HepG2 (cell line): ENCODE data around the gene RHOD.

ENCODE experiments used
- PHF8 ChIP-seq: sonication (generic); formaldehyde crosslinking; IDR thresholded peaks from 2 replicates; pipeline ENCODE4 v1.5.0; 2020; ENCODE audit warnings: missing genetic modification reagents
- RAD21 ChIP-seq: fragments of 450-650 bp; formaldehyde crosslinking; IDR thresholded peaks from 2 replicates; pipeline ENCODE4 v1.5.0; 2020; ENCODE audit warnings: mild to moderate bottlenecking
- RBFOX2 ChIP-seq: fragments of 200-400 bp; formaldehyde crosslinking; IDR thresholded peaks from 2 replicates; pipeline ENCODE4 v1.6.1; 2017; ENCODE audit warnings: low read depth, mild to moderate bottlenecking, low read length
- ZNF747 ChIP-seq: sonication (generic); formaldehyde crosslinking; IDR thresholded peaks from 2 replicates; pipeline ENCODE4 v1.8.1; 2023; ENCODE audit warnings: missing genetic modification reagents, mild to moderate bottlenecking, borderline replicate concordance
- TF ChIP-seq, protein P1 (sequence below), 2 experiments: sonication (generic) in 1 of 2; formaldehyde crosslinking in 1 of 2; IDR thresholded peaks; 2 replicates each; pipeline versions ENCODE4 v1.4.0 to v1.6.1; 2018 to 2020; ENCODE audit warnings: missing genetic modification reagents in 2 of 2, borderline replicate concordance in 1 of 2, low read depth in 1 of 2, mild to moderate bottlenecking in 1 of 2, missing biosample characterization in 1 of 2

- TF ChIP-seq RAD21 (CRISPR knock-in tag) (no peak), PHF8 (CRISPR knock-in tag) (no peak), ZNF747 (CRISPR knock-in tag) (no peak), RBFOX2 (no peak)
- TF ChIP-seq, protein P1, sequence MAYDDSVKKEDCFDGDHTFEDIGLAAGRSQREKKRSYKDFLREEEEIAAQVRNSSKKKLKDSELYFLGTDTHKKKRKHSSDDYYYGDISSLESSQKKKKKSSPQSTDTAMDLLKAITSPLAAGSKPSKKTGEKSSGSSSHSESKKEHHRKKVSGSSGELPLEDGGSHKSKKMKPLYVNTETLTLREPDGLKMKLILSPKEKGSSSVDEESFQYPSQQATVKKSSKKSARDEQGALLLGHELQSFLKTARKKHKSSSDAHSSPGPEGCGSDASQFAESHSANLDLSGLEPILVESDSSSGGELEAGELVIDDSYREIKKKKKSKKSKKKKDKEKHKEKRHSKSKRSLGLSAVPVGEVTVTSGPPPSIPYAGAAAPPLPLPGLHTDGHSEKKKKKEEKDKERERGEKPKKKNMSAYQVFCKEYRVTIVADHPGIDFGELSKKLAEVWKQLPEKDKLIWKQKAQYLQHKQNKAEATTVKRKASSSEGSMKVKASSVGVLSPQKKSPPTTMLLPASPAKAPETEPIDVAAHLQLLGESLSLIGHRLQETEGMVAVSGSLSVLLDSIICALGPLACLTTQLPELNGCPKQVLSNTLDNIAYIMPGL (CRISPR knock-in tag; IDR thresholded peaks at IDR 0.05; ENCODE audit: borderline replicate concordance in 1 of 2, low read depth in 1 of 2): no peak
Observed at GRCh38 chr11:67023957-67024353, 32.7 kb upstream of the RHOD start.
